Fibroblast of lung (primary cell): Measurements from ENCODE around the gene DNAJA1.

Source experiments
- EZH2 ChIP-seq: IDR thresholded peaks from 2 replicates; pipeline ENCODE4 v1.5.1; 2012; ENCODE audit warnings: low read length, control low read depth, mild to moderate bottlenecking; ENCODE audit errors: missing control alignments
- TF ChIP-seq, protein P1 (sequence below), 2 donors: IDR thresholded peaks in 1 of 2; conservative IDR thresholded peaks in 1 of 2; 1 replicate in 1 of 2; 2 replicates in 1 of 2; pipeline ENCODE4 v1.5.1; 2011 to 2012; ENCODE audit warnings: low read length in 2 of 2, control low read depth in 1 of 2, inconsistent platforms in 1 of 2, low read depth in 1 of 2, mild to moderate bottlenecking in 1 of 2

GRCh38 chr9:33042473-33042872 is 17.4 kb downstream of the DNAJA1 start:
- TF ChIP-seq, protein P1, sequence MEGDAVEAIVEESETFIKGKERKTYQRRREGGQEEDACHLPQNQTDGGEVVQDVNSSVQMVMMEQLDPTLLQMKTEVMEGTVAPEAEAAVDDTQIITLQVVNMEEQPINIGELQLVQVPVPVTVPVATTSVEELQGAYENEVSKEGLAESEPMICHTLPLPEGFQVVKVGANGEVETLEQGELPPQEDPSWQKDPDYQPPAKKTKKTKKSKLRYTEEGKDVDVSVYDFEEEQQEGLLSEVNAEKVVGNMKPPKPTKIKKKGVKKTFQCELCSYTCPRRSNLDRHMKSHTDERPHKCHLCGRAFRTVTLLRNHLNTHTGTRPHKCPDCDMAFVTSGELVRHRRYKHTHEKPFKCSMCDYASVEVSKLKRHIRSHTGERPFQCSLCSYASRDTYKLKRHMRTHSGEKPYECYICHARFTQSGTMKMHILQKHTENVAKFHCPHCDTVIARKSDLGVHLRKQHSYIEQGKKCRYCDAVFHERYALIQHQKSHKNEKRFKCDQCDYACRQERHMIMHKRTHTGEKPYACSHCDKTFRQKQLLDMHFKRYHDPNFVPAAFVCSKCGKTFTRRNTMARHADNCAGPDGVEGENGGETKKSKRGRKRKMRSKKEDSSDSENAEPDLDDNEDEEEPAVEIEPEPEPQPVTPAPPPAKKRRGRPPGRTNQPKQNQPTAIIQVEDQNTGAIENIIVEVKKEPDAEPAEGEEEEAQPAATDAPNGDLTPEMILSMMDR (conservative IDR thresholded peaks at IDR 0.05 in 1 of 2, IDR thresholded peaks at IDR 0.05 in 1 of 2; ENCODE audit: low read depth in 1 of 2, low read length in 2 of 2) = no peak
- no peak for TF ChIP-seq EZH2
